Body of pancreas (tissue), 4 donors: ENCODE measurements around the gene CDKL5. TPM values are rescaled to one million over a fixed set of nuclear protein-coding genes. Genes with fewer than 3 reads are reported as not detected.

Experiments
- ATAC-seq: fragments of 150-250 bp; one replicate; pipeline ENCODE4 v1.9.1; 2016
- DNase-seq, 4 donors: peaks; one replicate each; pipeline ENCODE4 v3.0.0-alpha.2; 2019
- H3K27ac ChIP-seq, 4 donors: fragments of 200-600 bp; sonication (generic); 1 replicate in 3 of 4; 2 replicates in 1 of 4; pipeline versions ENCODE4 v1.5.1 to v1.6.1; 2016 to 2019; ENCODE audit warnings: mild to moderate bottlenecking in 1 of 4, mixed read lengths in 1 of 4, moderate library complexity in 1 of 4
- H3K27me3 ChIP-seq, 2 donors: fragments of 200-600 bp; sonication (generic); one replicate each; pipeline ENCODE4 v1.6.0; 2016; ENCODE audit warnings: mild to moderate bottlenecking in 1 of 2
- H3K36me3 ChIP-seq, 2 donors: fragments of 200-600 bp; sonication (generic); replicated peaks in 1 of 2; 2 replicates each; pipeline ENCODE4 v1.5.1; 2016; ENCODE audit warnings: low read depth in 2 of 2; ENCODE audit not compliant: insufficient read depth in 1 of 2
- H3K4me1 ChIP-seq: fragments of 200-600 bp; sonication (generic); one replicate; pipeline ENCODE4 v1.6.0; 2016
- H3K4me3 ChIP-seq, 2 donors: fragments of 200-600 bp; sonication (generic); 1 replicate in 1 of 2; 2 replicates in 1 of 2; pipeline ENCODE4 v1.5.1; 2016 to 2019
- H3K9me3 ChIP-seq, 3 donors: fragments of 200-600 bp; sonication (generic); 1 replicate in 2 of 3; 2 replicates in 1 of 3; pipeline ENCODE4 v1.5.1; 2016
- CTCF ChIP-seq, 7 experiments: fragments of 450-650 bp in 4 of 7; fragments of 200-600 bp in 3 of 7; sonication (generic) in 3 of 7; IDR thresholded peaks; one replicate each; pipeline ENCODE4 v1.5.1; 2016 to 2019; ENCODE audit warnings: antibody characterized with exemption in 7 of 7
- POLR2A ChIP-seq, 3 donors: fragments of 450-650 bp; IDR thresholded peaks; one replicate each; pipeline ENCODE4 v1.6.1; 2016; ENCODE audit warnings: antibody characterized with exemption in 3 of 3, mild to moderate bottlenecking in 2 of 3
- WGBS, 2 donors: methylation state at CpG; one replicate each; pipeline ENCODE4 v1.1.5; 2017; 5-methylcytosine and 5-hydroxymethylcytosine counted together
- intact Hi-C: fragments of 100-400 bp; cut with DNase I; formaldehyde crosslinking; loops from one replicate; pipeline ENCODE4 v1.15.1; 2023
- total RNA-seq, 2 donors: library from RNA; depleted of rRNA; stranded (reverse); fragments of >200 nt; gene quantifications; one replicate each; pipeline ENCODE4 v1.1.0, GENCODE V29; 2016

The CDKL5 gene
- total RNA-seq, 2 donors from 2014 or later, result 3.6 to 5.7 TPM

GRCh38 chrX:18687856-18688495 lies 262.6 kb downstream of the CDKL5 start:
- no peak for TF ChIP-seq POLR2A (IDR thresholded peaks at IDR 0.05)
- TF ChIP-seq CTCF (IDR thresholded peaks at IDR 0.05), result no peak
- Histone ChIP-seq H3K27me3 (no peaks in the 10 kb centered on the region), H3K4me1 (no peaks in the 10 kb centered on the region), H3K36me3 (no peaks in the 10 kb centered on the region), H3K9me3 (no peaks in the 10 kb centered on the region), H3K27ac (no peak overlapping the region), H3K4me3 (no peak overlapping the region)
- no peak for ATAC-seq
- DNase-seq, result no peak
- intact Hi-C loops, result no loop called here
- WGBS, 2 donors, result 83% methylated on average over 5 to 6 of the region's 7 CpGs

GRCh38 chrX:18691431-18691830 lies 266.0 kb downstream of the CDKL5 start:
- Histone ChIP-seq H3K36me3 (no peaks in the 10 kb centered on the region), H3K4me1 (no peaks in the 10 kb centered on the region), H3K9me3 (no peaks in the 10 kb centered on the region), H3K27me3 (no peaks in the 10 kb centered on the region), H3K4me3 (no peak overlapping the region), H3K27ac (no peak overlapping the region)
- intact Hi-C loops, result no loop called here
- DNase-seq, result no peak
- WGBS, 2 donors, result 25 to 50% methylated on average over 1 of the region's 1 CpG
- TF ChIP-seq POLR2A (IDR thresholded peaks at IDR 0.05) (no peak), CTCF (IDR thresholded peaks at IDR 0.05) (no peak)
- ATAC-seq, result no peak

- Histone ChIP-seq H3K4me1 (no peaks in the 10 kb centered on the region), H3K27me3 (no peaks in the 10 kb centered on the region), H3K4me3 (no peak overlapping the region), H3K9me3 (no peaks in the 10 kb centered on the region), H3K36me3 (no peaks in the 10 kb centered on the region), H3K27ac (no peak overlapping the region)
- intact Hi-C loops, result no loop called here
- DNase-seq, result no peak
- TF ChIP-seq CTCF (IDR thresholded peaks at IDR 0.05), result no peak
- no peak for TF ChIP-seq POLR2A (IDR thresholded peaks at IDR 0.05)
- 91 to 98% methylated on average over 4 of the region's 4 CpGs for WGBS, 2 donors
- ATAC-seq, result no peak
These were observed 267.1 kb downstream of the CDKL5 start for GRCh38 chrX:18692541-18692940.

GRCh38 chrX:18696653-18697052 lies 271.2 kb downstream of the CDKL5 start:
- H3K9me3 ChIP-seq, result no peaks in the 10 kb centered on the region
- no peak overlapping the region for H3K4me3 ChIP-seq
- H3K27me3 ChIP-seq, result no peaks in the 10 kb centered on the region
- intact Hi-C loops, result no loop called here
- H3K27ac ChIP-seq, result no peak overlapping the region
- no peak for TF ChIP-seq CTCF (IDR thresholded peaks at IDR 0.05)
- no peak for TF ChIP-seq POLR2A (IDR thresholded peaks at IDR 0.05)
- DNase-seq (no peak), ATAC-seq (no peak)
- H3K4me1 ChIP-seq, result no peaks in the 10 kb centered on the region
- WGBS, 2 donors, result 80% methylated on average over 2 of the region's 3 CpGs; no CpG with 5 or more reads in 1 of the 2 donors
- H3K36me3 ChIP-seq, result no peaks in the 10 kb centered on the region
